Vagina (tissue), 2 donors: Measurements from ENCODE around the gene CAMK2B. TPM values are rescaled to one million over a fixed set of nuclear protein-coding genes. Genes with fewer than 3 reads are reported as not detected.

Experiments used
- DNase-seq, 2 donors: peaks; one replicate each; pipeline ENCODE4 v3.0.0-alpha.2; 2017; ENCODE audit errors: extremely low spot score in 2 of 2
- H3K27ac ChIP-seq: fragments of 200-600 bp; sonication (generic); one replicate; pipeline ENCODE4 v1.5.1; 2019
- H3K27me3 ChIP-seq: fragments of 200-600 bp; sonication (generic); one replicate; pipeline ENCODE4 v1.5.1; 2019
- H3K36me3 ChIP-seq, 2 donors: fragments of 200-600 bp; sonication (generic); one replicate each; pipeline ENCODE4 v1.5.1; 2017 to 2019
- H3K4me1 ChIP-seq: fragments of 200-600 bp; sonication (generic); one replicate; pipeline ENCODE4 v1.5.1; 2019
- H3K4me3 ChIP-seq, 2 donors: fragments of 200-600 bp; sonication (generic); 1 replicate in 1 of 2; 2 replicates in 1 of 2; pipeline ENCODE4 v1.5.1; 2016 to 2019
- H3K9me3 ChIP-seq: fragments of 200-600 bp; sonication (generic); one replicate; pipeline ENCODE4 v1.5.1; 2019
- POLR2A ChIP-seq, 2 donors: fragments of 450-650 bp; IDR thresholded peaks; one replicate each; pipeline ENCODE4 v1.6.1; 2017; ENCODE audit warnings: antibody characterized with exemption in 2 of 2, mild to moderate bottlenecking in 2 of 2, moderate library complexity in 2 of 2
- POLR2AphosphoS5 ChIP-seq, 2 donors: sonication (generic); formaldehyde crosslinking; IDR thresholded peaks; one replicate each; pipeline ENCODE4 v1.9.0; 2017; ENCODE audit warnings: antibody characterized with exemption in 2 of 2, mild to moderate bottlenecking in 2 of 2, low read depth in 1 of 2; ENCODE audit not compliant: insufficient read depth in 1 of 2
- intact Hi-C: fragments of 100-400 bp; cut with DNase I; formaldehyde crosslinking; loops from one replicate; pipeline ENCODE4 v1.15.1; 2023
- total RNA-seq: library from RNA; depleted of rRNA; stranded (reverse); fragments of >200 nt; gene quantifications from one replicate; pipeline ENCODE4 v1.2.3, GENCODE V29; 2016
- TF ChIP-seq, protein P1 (sequence below), 3 experiments: fragments of 450-650 bp in 2 of 3; fragments of 200-600 bp in 1 of 3; sonication (generic) in 1 of 3; IDR thresholded peaks; one replicate each; pipeline ENCODE4 v1.5.1; 2017 to 2019; ENCODE audit warnings: antibody characterized with exemption in 3 of 3, mild to moderate bottlenecking in 2 of 3, moderate library complexity in 2 of 3

CAMK2B gene
- 3.2 TPM for total RNA-seq

DNA sequence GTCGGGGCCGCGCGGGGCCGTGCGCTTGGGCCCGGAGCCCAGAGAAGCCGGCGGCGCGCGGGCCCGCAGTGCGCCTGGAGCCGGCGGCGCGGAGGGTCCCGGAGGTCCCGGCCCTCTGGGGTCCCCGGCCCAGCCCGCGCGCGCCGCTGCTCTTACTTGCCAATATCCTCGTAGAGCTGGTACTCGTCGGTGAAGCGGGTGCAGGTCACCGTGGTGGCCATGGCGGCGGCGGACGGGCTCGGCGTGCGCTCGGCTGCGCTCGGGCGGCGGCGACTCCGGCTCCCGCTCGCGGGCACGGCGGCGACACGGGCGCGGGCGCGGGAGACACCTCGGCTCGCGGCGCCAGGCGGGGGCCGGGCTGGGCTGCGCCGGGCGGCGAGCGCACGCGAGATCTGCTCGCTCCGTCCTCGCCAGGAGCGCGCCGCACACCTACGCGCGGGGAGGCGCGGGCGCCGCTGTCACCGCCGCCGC is at the start of gene CAMK2B:
TSS of gene CAMK2B (minus strand) at position 394 of the 471 bp plus-strand sequence. CDS start at position 221, 173 bp downstream.
- intact Hi-C loops = no loop called here
- H3K36me3 ChIP-seq = no peaks in the 10 kb centered on the region
- TF ChIP-seq POLR2AphosphoS5 (IDR thresholded peaks at IDR 0.05; ENCODE audit: insufficient read depth in 1 of 2, low read depth in 1 of 2) (no peak), POLR2A (IDR thresholded peaks at IDR 0.05) (no peak)
- TF ChIP-seq, protein P1, sequence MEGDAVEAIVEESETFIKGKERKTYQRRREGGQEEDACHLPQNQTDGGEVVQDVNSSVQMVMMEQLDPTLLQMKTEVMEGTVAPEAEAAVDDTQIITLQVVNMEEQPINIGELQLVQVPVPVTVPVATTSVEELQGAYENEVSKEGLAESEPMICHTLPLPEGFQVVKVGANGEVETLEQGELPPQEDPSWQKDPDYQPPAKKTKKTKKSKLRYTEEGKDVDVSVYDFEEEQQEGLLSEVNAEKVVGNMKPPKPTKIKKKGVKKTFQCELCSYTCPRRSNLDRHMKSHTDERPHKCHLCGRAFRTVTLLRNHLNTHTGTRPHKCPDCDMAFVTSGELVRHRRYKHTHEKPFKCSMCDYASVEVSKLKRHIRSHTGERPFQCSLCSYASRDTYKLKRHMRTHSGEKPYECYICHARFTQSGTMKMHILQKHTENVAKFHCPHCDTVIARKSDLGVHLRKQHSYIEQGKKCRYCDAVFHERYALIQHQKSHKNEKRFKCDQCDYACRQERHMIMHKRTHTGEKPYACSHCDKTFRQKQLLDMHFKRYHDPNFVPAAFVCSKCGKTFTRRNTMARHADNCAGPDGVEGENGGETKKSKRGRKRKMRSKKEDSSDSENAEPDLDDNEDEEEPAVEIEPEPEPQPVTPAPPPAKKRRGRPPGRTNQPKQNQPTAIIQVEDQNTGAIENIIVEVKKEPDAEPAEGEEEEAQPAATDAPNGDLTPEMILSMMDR (IDR thresholded peaks at IDR 0.05) = no peak
- DNase-seq = no peak
- H3K4me1 ChIP-seq = peaks cover 5% of the 10 kb centered on the region
- H3K27ac ChIP-seq = no peak within 1 kb of the TSS
- H3K4me3 ChIP-seq = no peak within 1 kb of the TSS
- no peaks in the 10 kb centered on the region for H3K9me3 ChIP-seq
- H3K27me3 ChIP-seq = no peaks in the 10 kb centered on the region

DNA sequence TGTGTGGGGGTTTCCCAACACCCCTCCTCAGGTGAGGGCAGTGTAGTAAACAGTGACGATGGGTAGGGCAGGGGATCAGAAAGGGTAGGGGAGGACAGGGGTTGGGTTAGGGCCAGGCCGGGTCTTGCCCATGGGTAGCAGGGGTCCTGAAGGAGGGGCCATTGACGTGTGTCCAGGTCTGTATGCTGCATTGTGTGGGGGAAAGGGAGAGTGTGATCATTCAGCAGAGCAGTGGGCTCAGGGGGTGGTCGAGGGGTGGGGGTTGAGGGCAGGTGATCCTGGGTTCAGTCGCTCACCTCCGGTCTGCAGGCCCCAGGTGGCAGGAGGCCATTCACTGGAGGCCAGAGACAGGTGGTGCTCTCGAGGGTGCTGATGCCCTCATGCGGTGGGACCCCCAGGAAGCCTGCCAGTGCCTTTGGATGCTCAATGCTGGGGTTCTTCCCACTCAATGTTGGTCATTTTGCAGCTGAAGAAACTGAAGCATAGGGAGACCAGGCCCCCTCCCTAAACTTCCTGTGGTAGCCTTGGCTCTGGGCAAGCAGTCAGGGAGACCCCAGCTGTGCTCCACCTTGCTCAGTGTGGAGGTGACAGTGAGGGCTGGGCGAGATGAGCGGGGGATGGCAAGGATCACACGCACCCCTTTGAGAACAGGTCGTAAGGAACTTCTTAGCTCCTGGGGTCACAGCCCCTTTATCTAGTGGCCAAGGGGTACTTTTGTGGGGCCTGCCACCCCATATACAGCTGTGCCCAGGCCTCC is 48.8 kb upstream of the CAMK2B start:
- Histone ChIP-seq H3K27me3 (no peaks in the 10 kb centered on the region), H3K27ac (no peak overlapping the region), H3K9me3 (no peaks in the 10 kb centered on the region), H3K4me3 (no peak overlapping the region), H3K36me3 (no peaks in the 10 kb centered on the region), H3K4me1 (no peaks in the 10 kb centered on the region)
- TF ChIP-seq POLR2A (IDR thresholded peaks at IDR 0.05) (no peak), POLR2AphosphoS5 (IDR thresholded peaks at IDR 0.05; ENCODE audit: insufficient read depth in 1 of 2, low read depth in 1 of 2) (no peak)
- TF ChIP-seq, protein P1 (IDR thresholded peaks at IDR 0.05) = no peak
- no peak for DNase-seq
- intact Hi-C loops = no loop called here

- Histone ChIP-seq H3K27ac (no peak overlapping the region), H3K4me3 (no peak overlapping the region), H3K4me1 (no peaks in the 10 kb centered on the region), H3K27me3 (peaks cover 4% of the 10 kb centered on the region), H3K36me3 (no peaks in the 10 kb centered on the region), H3K9me3 (no peaks in the 10 kb centered on the region)
- intact Hi-C loops = no loop called here
- DNase-seq = no peak
- TF ChIP-seq, protein P1 (IDR thresholded peaks at IDR 0.05) = no peak
- TF ChIP-seq POLR2A (IDR thresholded peaks at IDR 0.05) = no peak
- no peak for TF ChIP-seq POLR2AphosphoS5 (IDR thresholded peaks at IDR 0.05; ENCODE audit: insufficient read depth in 1 of 2, low read depth in 1 of 2)
Measured at GRCh38 chr7:44373418-44373740, 48.0 kb upstream of the CAMK2B start.

DNA sequence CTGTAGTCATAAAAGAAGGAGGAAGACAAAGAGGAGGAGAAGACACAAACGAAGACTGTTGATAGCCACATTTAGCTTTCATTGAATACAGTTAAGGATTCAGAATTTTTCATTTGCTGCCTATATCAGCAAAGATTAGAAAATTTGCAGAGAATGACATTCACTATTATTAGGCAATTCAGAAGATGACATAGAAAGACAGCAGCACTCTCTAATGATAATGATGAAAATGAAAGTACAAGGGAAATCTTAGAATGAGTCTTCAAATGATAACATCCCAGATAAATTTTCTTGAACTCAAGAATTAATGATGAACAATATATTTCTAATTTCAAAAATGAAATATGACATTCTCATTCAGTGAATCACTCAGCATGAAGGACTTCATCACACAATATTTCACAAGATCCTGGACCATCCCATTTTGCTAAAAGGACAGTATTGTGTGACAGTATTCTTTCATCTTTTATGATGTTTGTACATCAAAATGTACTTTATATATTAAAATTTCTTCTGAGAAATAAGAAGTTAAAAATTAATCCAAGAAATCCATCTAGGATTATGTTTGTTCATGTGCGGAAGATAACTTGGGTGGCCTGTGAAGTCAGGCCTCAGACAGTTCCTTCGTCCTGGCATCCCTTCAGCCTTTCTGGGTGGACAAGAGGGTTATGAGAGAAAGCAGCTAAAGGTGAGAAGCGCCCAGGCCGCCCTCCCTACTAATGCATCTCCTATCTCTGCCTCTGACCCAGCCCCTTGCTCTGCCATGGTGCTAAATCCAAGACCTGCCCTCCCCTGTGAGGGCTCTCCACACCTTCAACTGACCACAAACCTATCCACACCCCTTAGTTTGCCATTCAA is 47.4 kb upstream of the CAMK2B start:
- no peak for DNase-seq
- no peaks in the 10 kb centered on the region for H3K9me3 ChIP-seq
- H3K27me3 ChIP-seq = peaks cover 4% of the 10 kb centered on the region
- H3K4me3 ChIP-seq = no peak overlapping the region
- intact Hi-C loops = no loop called here
- no peak overlapping the region for H3K27ac ChIP-seq
- H3K36me3 ChIP-seq = no peaks in the 10 kb centered on the region
- TF ChIP-seq POLR2AphosphoS5 (IDR thresholded peaks at IDR 0.05; ENCODE audit: insufficient read depth in 1 of 2, low read depth in 1 of 2) = no peak
- TF ChIP-seq, protein P1 (IDR thresholded peaks at IDR 0.05) = no peak
- no peak for TF ChIP-seq POLR2A (IDR thresholded peaks at IDR 0.05)
- no peaks in the 10 kb centered on the region for H3K4me1 ChIP-seq
